GM19043 (cell line): Measurements from ENCODE around the gene SLC6A17.

Source experiments
- ATAC-seq: cut with Tn5 transposase; IDR thresholded peaks from one replicate; pipeline ENCODE4 v1.9.1; 2021; ENCODE audit warnings: low read depth; ENCODE audit not compliant: unreplicated experiment

The SLC6A17 gene

DNA sequence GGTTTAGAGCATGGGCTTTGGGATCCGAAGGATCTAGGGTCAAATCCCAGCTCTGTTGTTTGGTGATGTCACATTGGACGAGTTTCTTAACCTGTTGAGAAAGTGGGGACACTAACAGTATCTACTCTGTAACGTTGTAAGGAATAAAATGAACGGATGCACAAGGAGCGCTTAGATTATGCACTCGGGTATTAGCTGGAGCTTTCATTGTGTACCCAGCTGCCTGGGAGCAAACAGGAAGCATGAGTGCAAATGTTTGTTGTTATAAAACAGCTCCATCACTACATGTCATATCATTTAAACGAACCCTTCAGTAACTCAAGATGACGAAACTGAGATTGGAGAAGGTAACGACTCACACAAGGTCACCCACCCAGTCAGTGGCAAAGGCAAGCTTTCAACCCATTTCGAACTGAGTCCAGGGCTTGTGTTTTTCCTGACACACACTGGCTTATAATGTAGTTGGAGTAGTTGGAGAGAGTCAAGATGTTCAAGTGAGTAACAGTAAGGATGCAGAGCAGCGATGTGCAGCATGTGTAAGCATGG is 16.2 kb upstream of the SLC6A17 start:
- ATAC-seq = no peak

DNA sequence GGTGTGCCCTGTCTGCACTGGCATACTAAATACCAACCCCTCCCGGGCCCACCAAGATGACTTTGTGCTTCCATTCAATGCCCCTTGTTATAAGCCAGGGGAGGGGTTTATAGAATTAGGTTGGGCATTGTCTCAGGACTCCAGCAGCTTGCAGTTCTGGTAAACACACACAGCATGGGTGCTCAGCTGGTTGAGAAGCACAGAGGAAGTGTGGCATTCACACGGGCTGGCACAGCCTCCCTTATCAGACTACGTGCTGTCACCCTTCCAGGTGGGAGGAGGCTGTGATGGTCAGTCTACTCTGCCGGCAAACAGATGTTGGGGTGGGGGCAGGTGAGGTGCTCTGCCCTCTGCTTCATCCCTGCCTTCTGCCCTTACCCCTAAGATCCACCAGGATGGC is 15.0 kb upstream of the SLC6A17 start:
- no peak for ATAC-seq

- no peak for ATAC-seq
Measured at GRCh38 chr1:110135666-110136065, 14.6 kb upstream of the SLC6A17 start.

- ATAC-seq = no peak
Measured at GRCh38 chr1:110136911-110137310, 13.4 kb upstream of the SLC6A17 start.

DNA sequence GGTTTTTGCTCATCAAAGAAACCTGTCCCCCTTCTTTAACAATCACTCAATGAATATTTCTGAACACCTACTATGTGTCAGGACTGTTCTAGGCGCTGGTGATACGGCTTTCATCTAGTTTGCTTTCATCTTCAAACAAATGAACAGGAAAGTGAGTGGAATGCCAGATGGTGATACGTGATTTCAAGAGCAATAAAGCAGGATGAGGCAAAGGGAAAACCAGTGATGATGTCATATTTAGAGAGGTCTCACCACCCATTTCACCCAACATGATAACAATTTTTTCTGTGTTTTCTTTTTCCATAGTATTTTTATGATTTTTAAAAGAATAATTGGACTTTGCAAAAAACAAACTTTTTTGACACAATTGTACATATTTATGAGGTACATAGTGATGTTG is 11.3 kb upstream of the SLC6A17 start:
- no peak for ATAC-seq

DNA sequence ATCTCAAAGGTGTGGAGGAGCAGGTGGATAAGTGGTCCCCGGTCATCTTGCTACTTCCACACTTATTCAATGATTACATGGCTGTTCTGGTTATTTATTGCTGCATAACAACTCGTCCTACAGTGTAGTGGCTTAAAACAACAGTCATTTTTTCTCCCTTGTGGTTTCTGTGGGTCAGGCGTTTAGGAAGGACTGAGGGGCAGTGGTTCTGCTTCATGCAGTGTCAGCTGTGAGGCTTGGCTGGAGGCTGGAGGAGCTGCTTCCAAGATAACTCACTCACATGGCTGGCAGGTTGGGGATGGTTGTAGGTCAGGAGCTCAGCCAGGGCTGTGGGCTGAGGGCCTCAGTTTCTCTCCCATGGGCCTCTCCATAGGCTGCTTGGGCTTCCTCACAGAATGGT is 5.9 kb upstream of the SLC6A17 start:
- no peak for ATAC-seq

DNA sequence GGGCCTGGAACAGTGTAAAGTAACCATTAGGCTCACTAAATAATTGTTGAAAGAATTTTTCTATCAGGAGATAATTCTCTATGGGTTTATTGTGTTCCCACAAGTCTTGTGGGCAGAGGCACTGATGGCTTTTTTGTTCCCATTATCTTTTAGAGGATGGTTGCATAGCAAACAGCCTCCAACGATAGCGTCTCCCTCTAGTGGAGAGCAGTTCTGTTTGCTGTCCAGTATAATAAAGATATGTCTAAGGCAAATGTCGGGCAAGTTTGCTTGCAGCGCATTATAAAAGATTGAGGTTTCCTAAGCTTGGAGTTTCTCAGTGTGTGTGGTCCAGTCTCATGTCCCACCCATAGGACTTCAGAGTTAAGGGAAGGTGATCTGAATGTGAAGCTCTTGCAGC is 1.3 kb upstream of the SLC6A17 start:
- no peak for ATAC-seq

- ATAC-seq = no peak
Measured at GRCh38 chr1:110151175-110151669, 928 bp downstream of the SLC6A17 start.

- no peak for ATAC-seq
Measured at GRCh38 chr1:110152133-110152785, 2.0 kb downstream of the SLC6A17 start.

DNA sequence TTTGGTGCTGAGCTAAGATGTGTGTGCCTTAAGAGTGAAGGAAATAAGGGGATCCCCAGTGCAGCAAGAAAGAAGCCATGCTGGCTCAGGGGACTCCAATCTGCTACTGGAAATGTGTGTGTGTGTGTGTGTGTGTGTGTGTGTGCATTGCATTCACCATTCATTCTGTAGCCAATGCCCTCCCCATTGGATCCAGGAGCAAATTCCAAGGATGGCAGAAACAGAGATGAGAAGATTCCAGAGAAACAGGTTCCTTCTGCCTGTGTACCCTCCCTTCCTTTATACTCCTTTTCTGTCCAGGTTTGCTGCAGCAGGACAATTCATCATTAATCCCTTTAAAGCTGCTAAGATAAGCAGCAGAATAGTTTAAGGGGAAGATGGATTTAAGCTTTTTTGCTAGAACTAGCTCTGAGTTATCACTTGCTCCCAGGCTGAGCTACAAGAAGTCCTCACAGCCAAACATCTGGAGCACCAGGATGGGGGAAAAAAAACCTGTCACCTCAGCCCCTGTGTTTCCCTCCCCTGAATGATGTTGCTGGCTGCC is 3.2 kb downstream of the SLC6A17 start:
- ATAC-seq = no peak

- ATAC-seq = no peak
Measured at GRCh38 chr1:110155878-110156522, 5.7 kb downstream of the SLC6A17 start.

- no peak for ATAC-seq
Measured at GRCh38 chr1:110158261-110158660, 8.0 kb downstream of the SLC6A17 start.

DNA sequence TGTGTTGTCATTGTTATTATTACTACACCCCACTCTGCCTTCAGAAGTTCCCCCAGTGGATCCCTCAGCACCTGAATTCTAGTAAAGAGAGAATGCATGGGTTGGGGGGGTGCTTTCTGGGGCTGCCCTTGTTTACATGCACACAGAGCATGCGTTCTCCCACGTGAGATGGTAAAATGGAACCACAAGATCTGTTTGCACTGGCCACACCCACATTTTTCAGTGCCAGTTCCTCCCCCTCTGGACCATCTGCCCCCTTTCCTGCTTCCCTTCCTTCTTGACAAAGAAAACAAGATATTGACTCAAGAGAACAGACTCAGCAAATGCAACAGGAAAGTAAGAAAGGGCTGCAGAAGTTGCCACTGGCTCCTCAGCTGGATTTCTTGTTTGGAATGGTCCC is 8.9 kb downstream of the SLC6A17 start:
- no peak for ATAC-seq

DNA sequence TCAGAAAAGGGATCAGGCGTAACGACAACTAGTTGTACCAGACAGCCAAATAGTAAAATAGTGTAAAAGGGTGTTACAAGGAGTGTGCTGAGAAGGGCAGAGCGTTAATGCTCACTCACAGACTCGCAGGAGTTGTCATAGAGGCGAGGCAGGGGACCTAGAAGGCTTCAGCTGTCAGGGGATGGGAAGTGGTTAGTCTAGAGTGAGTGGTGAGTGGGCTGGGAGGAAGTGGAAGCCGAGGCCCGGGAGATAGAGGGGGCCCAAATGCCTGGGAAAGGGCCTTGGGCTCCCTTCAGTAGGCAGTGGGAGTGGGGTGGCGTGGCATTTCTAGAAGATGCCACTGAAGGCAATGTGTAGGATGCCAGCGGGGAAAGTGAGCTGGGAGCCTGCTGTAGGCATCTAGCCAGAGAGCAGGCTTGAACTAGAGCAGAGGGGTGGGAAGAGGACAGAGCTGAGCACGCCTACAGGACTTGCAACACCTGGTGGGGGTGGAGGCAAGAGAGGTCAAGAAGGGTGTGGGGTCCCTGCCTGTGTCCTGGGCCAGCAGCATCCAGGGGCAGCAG is 10.3 kb downstream of the SLC6A17 start:
- ATAC-seq = no peak

GRCh38 chr1:110161165-110161564 is 10.9 kb downstream of the SLC6A17 start:
- ATAC-seq = no peak

GRCh38 chr1:110161849-110162248 is 11.6 kb downstream of the SLC6A17 start:
- ATAC-seq = no peak

DNA sequence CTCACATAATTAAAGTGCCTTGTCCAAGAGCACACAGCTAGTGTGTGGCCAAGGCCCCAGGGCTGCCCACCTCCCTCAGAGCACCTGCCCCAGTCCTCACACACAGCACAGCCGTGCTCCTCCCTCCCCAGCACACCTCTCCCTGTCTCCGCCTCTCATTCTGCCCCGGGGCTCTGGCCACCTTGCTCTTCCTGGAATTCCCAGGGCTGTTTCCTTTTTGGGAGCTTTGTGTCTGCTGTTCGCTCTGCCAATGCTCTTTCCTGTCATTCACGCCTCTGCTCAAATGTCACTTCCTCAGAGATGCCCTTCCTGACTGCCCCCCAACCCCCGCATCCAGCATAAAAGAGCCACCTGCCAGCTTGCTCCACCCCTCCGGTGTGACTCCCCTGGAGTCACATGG is 13.3 kb downstream of the SLC6A17 start:
- no peak for ATAC-seq

DNA sequence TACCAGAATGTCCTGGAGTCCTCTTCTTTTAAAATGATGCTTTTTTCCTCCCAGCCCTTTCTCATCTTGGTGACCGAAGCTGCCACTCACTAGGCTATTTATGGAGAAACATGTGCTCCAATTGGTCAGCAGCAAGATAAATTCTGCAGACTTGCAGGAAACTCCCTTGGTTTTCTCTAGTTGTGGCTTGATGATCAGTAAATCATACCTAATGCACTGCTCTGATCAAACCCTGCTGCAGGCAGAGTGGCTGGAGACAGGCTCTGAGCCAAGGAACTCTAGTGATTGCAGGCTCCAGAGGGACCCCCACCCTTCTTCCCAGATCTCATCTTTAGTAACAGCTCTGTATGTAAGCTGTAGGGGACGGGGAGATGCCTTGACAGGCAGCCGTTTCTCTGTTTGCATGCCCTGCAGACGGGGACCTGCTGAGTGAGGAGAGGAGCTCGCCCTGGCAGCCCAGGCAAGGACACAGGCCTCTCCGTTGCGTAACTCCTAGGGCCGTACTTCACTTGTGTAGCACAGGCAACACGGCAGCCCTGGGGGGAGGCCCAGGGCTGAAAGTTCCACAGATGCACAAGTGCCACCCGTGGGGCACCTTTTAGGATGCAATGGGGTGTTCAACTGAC is 14.5 kb downstream of the SLC6A17 start:
- ATAC-seq = no peak

GRCh38 chr1:110165761-110166231 is 15.5 kb downstream of the SLC6A17 start:
- no peak for ATAC-seq

DNA sequence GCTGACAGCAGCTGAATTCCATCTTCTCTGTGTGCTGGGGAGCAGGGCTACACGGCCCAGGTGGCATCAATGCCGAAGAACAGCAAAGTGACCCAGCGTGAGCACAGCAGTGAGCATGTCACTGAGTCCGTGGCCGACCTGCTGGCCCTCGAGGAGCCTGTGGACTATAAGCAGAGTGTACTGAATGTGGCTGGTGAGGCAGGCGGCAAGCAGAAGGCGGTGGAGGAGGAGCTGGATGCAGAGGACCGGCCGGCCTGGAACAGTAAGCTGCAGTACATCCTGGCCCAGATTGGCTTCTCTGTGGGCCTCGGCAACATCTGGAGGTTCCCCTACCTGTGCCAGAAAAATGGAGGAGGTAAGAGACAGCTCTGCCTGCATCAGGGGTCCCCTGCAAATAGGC is 16.6 kb downstream of the SLC6A17 start:
- no peak for ATAC-seq
